Astrocyte (in vitro differentiated cells and primary cell): ENCODE measurements around the gene MAX. TPM values are rescaled to one million over a fixed set of nuclear protein-coding genes. Genes with fewer than 3 reads are reported as not detected.
A peak's percentile ranks its signal among the peaks of the same experiment; 100 is the strongest.

Experiments used
- DNase-seq: peaks from one replicate; pipeline ENCODE4 v3.0.0-alpha.2; 2010; ENCODE audit warnings: low read depth
- FAIRE-seq: peaks from 2 replicates; lab custom pipeline; 2011; peaks lifted over from hg19 to GRCh38; lab: Jason Lieb, UNC
- H2AFZ ChIP-seq: 2 replicates; pipeline ENCODE4 v1.6.0; 2012; ENCODE audit warnings: low read depth, low read length, inconsistent platforms
- H3K27ac ChIP-seq: 2 replicates; pipeline ENCODE4 v1.5.1; 2011; ENCODE audit warnings: low read depth, low read length, inconsistent platforms
- H3K27me3 ChIP-seq: 2 replicates; pipeline ENCODE4 v1.6.0; 2011; ENCODE audit warnings: low read length, inconsistent platforms; ENCODE audit not compliant: insufficient read depth
- H3K36me3 ChIP-seq: 2 replicates; pipeline ENCODE4 v1.5.1; 2011; ENCODE audit warnings: low read length, inconsistent platforms; ENCODE audit not compliant: insufficient read depth
- H3K4me1 ChIP-seq: 2 replicates; pipeline ENCODE4 v1.5.1; 2011; ENCODE audit warnings: low read length, inconsistent platforms; ENCODE audit not compliant: insufficient read depth
- H3K4me2 ChIP-seq: 2 replicates; pipeline ENCODE4 v1.6.0; 2012; ENCODE audit warnings: low read length, inconsistent platforms
- H3K4me3 ChIP-seq: 2 replicates; pipeline ENCODE4 v1.5.1; 2011; ENCODE audit warnings: low read depth, mild to moderate bottlenecking, low read length, inconsistent platforms; ENCODE audit not compliant: insufficient read depth
- H3K79me2 ChIP-seq: 2 replicates; pipeline ENCODE4 v1.6.0; 2012; ENCODE audit warnings: mild to moderate bottlenecking, low read length, inconsistent platforms; ENCODE audit not compliant: insufficient read depth
- H3K9ac ChIP-seq: 2 replicates; pipeline ENCODE4 v1.6.0; 2012; ENCODE audit warnings: mild to moderate bottlenecking, low read length, inconsistent platforms
- H3K9me3 ChIP-seq: 2 replicates; pipeline ENCODE4 v1.5.1; 2012; ENCODE audit warnings: low read depth, mild to moderate bottlenecking, low read length, inconsistent platforms; ENCODE audit not compliant: insufficient read depth
- H4K20me1 ChIP-seq: 2 replicates; pipeline ENCODE4 v1.6.0; 2012; ENCODE audit warnings: low read length, inconsistent platforms; ENCODE audit not compliant: insufficient read depth
- H3K27ac Mint-ChIP-seq: one replicate; pipeline ENCODE4 v1.8.0; 2021; ENCODE audit warnings: mild to moderate bottlenecking, mixed read lengths; ENCODE audit not compliant: unreplicated experiment
- H3K27me3 Mint-ChIP-seq: one replicate; pipeline ENCODE4 v1.8.0; 2021; ENCODE audit warnings: low read depth, mixed read lengths; ENCODE audit not compliant: unreplicated experiment
- H3K36me3 Mint-ChIP-seq: one replicate; pipeline ENCODE4 v1.8.0; 2021; ENCODE audit warnings: low read depth, mixed read lengths; ENCODE audit not compliant: unreplicated experiment
- H3K4me1 Mint-ChIP-seq: one replicate; pipeline ENCODE4 v1.8.0; 2021; ENCODE audit warnings: low read depth, mixed read lengths; ENCODE audit not compliant: unreplicated experiment
- H3K4me3 Mint-ChIP-seq: one replicate; pipeline ENCODE4 v1.8.0; 2021; ENCODE audit warnings: mild to moderate bottlenecking, moderate library complexity, mixed read lengths; ENCODE audit not compliant: unreplicated experiment
- H3K9me3 Mint-ChIP-seq: one replicate; pipeline ENCODE4 v1.8.0; 2021; ENCODE audit warnings: mild to moderate bottlenecking, mixed read lengths; ENCODE audit not compliant: unreplicated experiment
- EZH2 ChIP-seq: IDR thresholded peaks from 2 replicates; pipeline ENCODE4 v1.6.1; 2012; ENCODE audit warnings: mild to moderate bottlenecking, low read length, inconsistent platforms; ENCODE audit not compliant: insufficient read depth
- total RNA-seq: library from RNA; stranded (reverse); gene quantifications from 2 replicates; pipeline ENCODE4 v1.2.1, GENCODE V29; 2021
- TF ChIP-seq, protein P1 (sequence below): IDR thresholded peaks from 2 replicates; pipeline ENCODE4 v1.5.1; 2011; ENCODE audit warnings: low read depth, mild to moderate bottlenecking, inconsistent platforms, low read length, moderate library complexity; ENCODE audit not compliant: insufficient read depth

The MAX gene
- total RNA-seq, 1 donor from 2014 or later = 113 TPM

- Histone ChIP-seq H3K4me1 (no peaks in the 10 kb centered on the region), H3K36me3 (no peaks in the 10 kb centered on the region), H3K9me3 (no peaks in the 10 kb centered on the region), H2AFZ (peak overlapping the region; percentile 24), H3K27ac (no peak overlapping the region), H4K20me1 (no peaks in the 10 kb centered on the region), H3K9ac (no peak overlapping the region), H3K4me2 (no peak overlapping the region), H3K27me3 (peaks cover 2% of the 10 kb centered on the region), H3K79me2 (no peaks in the 10 kb centered on the region), H3K4me3 (no peak overlapping the region)
- DNase-seq (peak; percentile 70), FAIRE-seq (no peak)
- Mint-ChIP-seq H3K4me1 (peaks cover 12% of the 10 kb centered on the region), H3K27me3 (peaks cover 3% of the 10 kb centered on the region), H3K27ac (no peak overlapping the region), H3K9me3 (no peaks in the 10 kb centered on the region), H3K36me3 (no peaks in the 10 kb centered on the region), H3K4me3 (no peak overlapping the region)
- no peak for TF ChIP-seq EZH2
- TF ChIP-seq, protein P1, sequence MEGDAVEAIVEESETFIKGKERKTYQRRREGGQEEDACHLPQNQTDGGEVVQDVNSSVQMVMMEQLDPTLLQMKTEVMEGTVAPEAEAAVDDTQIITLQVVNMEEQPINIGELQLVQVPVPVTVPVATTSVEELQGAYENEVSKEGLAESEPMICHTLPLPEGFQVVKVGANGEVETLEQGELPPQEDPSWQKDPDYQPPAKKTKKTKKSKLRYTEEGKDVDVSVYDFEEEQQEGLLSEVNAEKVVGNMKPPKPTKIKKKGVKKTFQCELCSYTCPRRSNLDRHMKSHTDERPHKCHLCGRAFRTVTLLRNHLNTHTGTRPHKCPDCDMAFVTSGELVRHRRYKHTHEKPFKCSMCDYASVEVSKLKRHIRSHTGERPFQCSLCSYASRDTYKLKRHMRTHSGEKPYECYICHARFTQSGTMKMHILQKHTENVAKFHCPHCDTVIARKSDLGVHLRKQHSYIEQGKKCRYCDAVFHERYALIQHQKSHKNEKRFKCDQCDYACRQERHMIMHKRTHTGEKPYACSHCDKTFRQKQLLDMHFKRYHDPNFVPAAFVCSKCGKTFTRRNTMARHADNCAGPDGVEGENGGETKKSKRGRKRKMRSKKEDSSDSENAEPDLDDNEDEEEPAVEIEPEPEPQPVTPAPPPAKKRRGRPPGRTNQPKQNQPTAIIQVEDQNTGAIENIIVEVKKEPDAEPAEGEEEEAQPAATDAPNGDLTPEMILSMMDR = no peak
Measured at GRCh38 chr14:65137648-65138307, 35.5 kb upstream of the MAX start.

GRCh38 chr14:65134651-65135579 is 32.6 kb upstream of the MAX start:
- H3K4me3 Mint-ChIP-seq = no peak overlapping the region
- TF ChIP-seq EZH2 = no peak
- TF ChIP-seq, protein P1 = no peak
- DNase-seq = peak; percentile 59
- no peak overlapping the region for H3K9ac ChIP-seq
- H3K4me1 Mint-ChIP-seq = peaks cover 9% of the 10 kb centered on the region
- no peaks in the 10 kb centered on the region for H3K4me1 ChIP-seq
- no peaks in the 10 kb centered on the region for H3K79me2 ChIP-seq
- H3K9me3 Mint-ChIP-seq = no peaks in the 10 kb centered on the region
- H3K36me3 ChIP-seq = no peaks in the 10 kb centered on the region
- H3K27me3 ChIP-seq = peaks cover 2% of the 10 kb centered on the region
- no peak overlapping the region for H2AFZ ChIP-seq
- H4K20me1 ChIP-seq = no peaks in the 10 kb centered on the region
- peaks cover 3% of the 10 kb centered on the region for H3K27me3 Mint-ChIP-seq
- H3K27ac ChIP-seq = no peak overlapping the region
- FAIRE-seq = no peak
- H3K36me3 Mint-ChIP-seq = no peaks in the 10 kb centered on the region
- H3K4me3 ChIP-seq = no peak overlapping the region
- no peaks in the 10 kb centered on the region for H3K9me3 ChIP-seq
- H3K4me2 ChIP-seq = no peak overlapping the region
- H3K27ac Mint-ChIP-seq = no peak overlapping the region
